Stimulated activated naive CD4-positive, alpha-beta T cell (primary cell): Measurements from ENCODE around the gene PRKAR2B.
"Not testable (repeated sequence)": the region's sequence is repeated elsewhere in the genome, so short reads cannot be mapped to it uniquely, and the experiment has no call there.

Experiments used
- DNase-seq, 6 experiments: peaks; one replicate each; lab custom pipeline; 2025; lab: John Stamatoyannopoulos, UW

The PRKAR2B gene

GRCh38 chr7:107048783-107049418, 4.4 kb downstream of the PRKAR2B start:
- DNase-seq = no peak

GRCh38 chr7:107049480-107049879, 5.0 kb downstream of the PRKAR2B start:
- no peak for DNase-seq

- DNase-seq = no peak
These were observed 5.5 kb downstream of the PRKAR2B start for GRCh38 chr7:107049971-107050532.

- DNase-seq = no peak
These were observed 6.9 kb downstream of the PRKAR2B start for GRCh38 chr7:107051376-107051775.

- DNase-seq = not testable (repeated sequence)
These were observed 10.5 kb downstream of the PRKAR2B start for GRCh38 chr7:107054965-107055364.

- not testable (repeated sequence) for DNase-seq
These were observed 11.6 kb downstream of the PRKAR2B start for GRCh38 chr7:107056058-107056457.

GRCh38 chr7:107056728-107057473, 12.4 kb downstream of the PRKAR2B start:
- no peak for DNase-seq

- no peak for DNase-seq
These were observed 12.9 kb downstream of the PRKAR2B start for GRCh38 chr7:107057474-107057833.

GRCh38 chr7:107059468-107059867, 15.0 kb downstream of the PRKAR2B start:
- DNase-seq = no peak

GRCh38 chr7:107063245-107064120, 19.0 kb downstream of the PRKAR2B start:
- no peak for DNase-seq

- no peak for DNase-seq
These were observed 19.8 kb downstream of the PRKAR2B start for GRCh38 chr7:107064255-107064654.

- no peak for DNase-seq
These were observed 21.4 kb downstream of the PRKAR2B start for GRCh38 chr7:107065929-107066247.

GRCh38 chr7:107068156-107068555, 23.7 kb downstream of the PRKAR2B start:
- no peak for DNase-seq

- DNase-seq = no peak
These were observed 25.0 kb downstream of the PRKAR2B start for GRCh38 chr7:107069457-107069856.

GRCh38 chr7:107070710-107071109, 26.2 kb downstream of the PRKAR2B start:
- no peak for DNase-seq

- DNase-seq = no peak
These were observed 26.6 kb downstream of the PRKAR2B start for GRCh38 chr7:107071129-107071528.

- DNase-seq = no peak
These were observed 27.6 kb downstream of the PRKAR2B start for GRCh38 chr7:107072133-107072532.

- DNase-seq = no peak
These were observed 31.5 kb downstream of the PRKAR2B start for GRCh38 chr7:107075863-107076574.

- no peak for DNase-seq
These were observed 32.5 kb downstream of the PRKAR2B start for GRCh38 chr7:107076781-107077698.

GRCh38 chr7:107077699-107078516, 33.4 kb downstream of the PRKAR2B start:
- DNase-seq = no peak
